ENCODE data around the gene GSTO1.
"Not testable (repeated sequence)": the region's sequence is repeated elsewhere in the genome, so short reads cannot be mapped to it uniquely, and the experiment has no call there.

GSTO1 gene

GRCh38 chr10:104254493-104255310 is at the start of gene GSTO1:
Gene GSTO1, plus strand, starts transcription at chr10:104254892. Its CDS starts 37 bp downstream, at chr10:104254929.
- peak; percentile 84 for DNase-seq

GRCh38 chr10:104208730-104209129 is 46.0 kb upstream of the GSTO1 start:
- no peak for DNase-seq

GRCh38 chr10:104209575-104210198 is 45.0 kb upstream of the GSTO1 start:
- peak; percentile 31 for DNase-seq

GRCh38 chr10:104216631-104217030 is 38.1 kb upstream of the GSTO1 start:
- DNase-seq, result no peak

- no peak for DNase-seq
Measured at GRCh38 chr10:104218751-104219150, 35.9 kb upstream of the GSTO1 start.

- DNase-seq, result no peak
Measured at GRCh38 chr10:104220522-104220921, 34.2 kb upstream of the GSTO1 start.

GRCh38 chr10:104223304-104223703 is 31.4 kb upstream of the GSTO1 start:
- DNase-seq, result no peak

GRCh38 chr10:104230490-104230889 is 24.2 kb upstream of the GSTO1 start:
- DNase-seq, result no peak

GRCh38 chr10:104231784-104232612 is 22.7 kb upstream of the GSTO1 start, which contains the start of gene CFAP43:
Gene CFAP43, minus strand, starts transcription at chr10:104232364. Its CDS starts 118 bp downstream, at chr10:104232246.
- peak; percentile 98 for DNase-seq

- no peak for DNase-seq
Measured at GRCh38 chr10:104232613-104233102, 22.0 kb upstream of the GSTO1 start.

- DNase-seq, result no peak
Measured at GRCh38 chr10:104233817-104234216, 20.9 kb upstream of the GSTO1 start.

GRCh38 chr10:104234934-104235333 is 19.8 kb upstream of the GSTO1 start:
- no peak for DNase-seq

GRCh38 chr10:104235801-104236200 is 18.9 kb upstream of the GSTO1 start:
- no peak for DNase-seq

- no peak for DNase-seq
Measured at GRCh38 chr10:104240078-104240477, 14.6 kb upstream of the GSTO1 start.

- no peak for DNase-seq
Measured at GRCh38 chr10:104242545-104242944, 12.1 kb upstream of the GSTO1 start.

- DNase-seq, result not testable (repeated sequence)
Measured at GRCh38 chr10:104243009-104243408, 11.7 kb upstream of the GSTO1 start.

GRCh38 chr10:104243512-104243911 is 11.2 kb upstream of the GSTO1 start:
- no peak for DNase-seq

- no peak for DNase-seq
Measured at GRCh38 chr10:104245066-104245632, 9.5 kb upstream of the GSTO1 start.

- DNase-seq, result no peak
Measured at GRCh38 chr10:104246976-104247375, 7.7 kb upstream of the GSTO1 start.

GRCh38 chr10:104247513-104248146 is 7.1 kb upstream of the GSTO1 start:
- no peak for DNase-seq

- not testable (repeated sequence) for DNase-seq
Measured at GRCh38 chr10:104248931-104249330, 5.8 kb upstream of the GSTO1 start.

- DNase-seq, result no peak
Measured at GRCh38 chr10:104250371-104250770, 4.3 kb upstream of the GSTO1 start.
